MM.1S (cell line): ENCODE results near the gene OLFML2A.

Source experiments
- DNase-seq: peaks from one replicate; pipeline ENCODE4 v3.0.0-alpha.2; 2015
- H2AFZ ChIP-seq: fragments of 300-600 bp; sonication (generic); 2 replicates; pipeline ENCODE4 v1.6.0; 2016; ENCODE audit warnings: antibody characterized with exemption, low read length
- H3F3A ChIP-seq: fragments of 300-600 bp; sonication (generic); 2 replicates; pipeline ENCODE4 v1.6.1; 2016; ENCODE audit warnings: mild to moderate bottlenecking, antibody characterized with exemption, low read length, moderate library complexity, mixed read lengths; ENCODE audit not compliant: insufficient read depth
- H3K27ac ChIP-seq: fragments of 300-600 bp; sonication (generic); 2 replicates; pipeline ENCODE4 v1.5.1; 2016; ENCODE audit warnings: mild to moderate bottlenecking, low read length
- H3K27me3 ChIP-seq: fragments of 300-600 bp; sonication (generic); replicated peaks from 2 replicates; pipeline ENCODE4 v1.6.0; 2016; ENCODE audit warnings: low read length; ENCODE audit not compliant: insufficient read depth
- H3K36me3 ChIP-seq: fragments of 300-600 bp; sonication (generic); replicated peaks from 2 replicates; pipeline ENCODE4 v1.6.1; 2016; ENCODE audit warnings: mild to moderate bottlenecking, low read length, mixed read lengths; ENCODE audit not compliant: insufficient read depth
- H3K4me1 ChIP-seq: fragments of 300-600 bp; sonication (generic); 2 replicates; pipeline ENCODE4 v1.6.1; 2016; ENCODE audit warnings: low read length, mixed read lengths
- H3K4me2 ChIP-seq: fragments of 300-600 bp; sonication (generic); 2 replicates; pipeline ENCODE4 v1.6.0; 2016; ENCODE audit warnings: low read depth, low read length
- H3K4me3 ChIP-seq: fragments of 300-600 bp; sonication (generic); 2 replicates; pipeline ENCODE4 v1.5.1; 2016; ENCODE audit warnings: low read length, mixed read lengths
- H3K79me2 ChIP-seq: fragments of 300-600 bp; sonication (generic); 2 replicates; pipeline ENCODE4 v1.6.1; 2016; ENCODE audit warnings: mixed run types, low read length, mixed read lengths
- H3K9ac ChIP-seq: fragments of 300-600 bp; sonication (generic); 2 replicates; pipeline ENCODE4 v1.6.1; 2016; ENCODE audit warnings: low read length, mixed read lengths
- H3K9me2 ChIP-seq: fragments of 300-600 bp; sonication (generic); replicated peaks from 2 replicates; pipeline ENCODE4 v1.6.1; 2016; ENCODE audit warnings: mild to moderate bottlenecking, low read length, mixed read lengths; ENCODE audit not compliant: insufficient read depth
- H3K9me3 ChIP-seq: fragments of 300-600 bp; sonication (generic); replicated peaks from 2 replicates; pipeline ENCODE4 v1.6.1; 2016; ENCODE audit warnings: mild to moderate bottlenecking, low read length, mixed read lengths; ENCODE audit not compliant: insufficient read depth
- H4K20me1 ChIP-seq: fragments of 300-600 bp; sonication (generic); 2 replicates; pipeline ENCODE4 v1.6.1; 2016; ENCODE audit warnings: mild to moderate bottlenecking, low read length, moderate library complexity, mixed read lengths; ENCODE audit not compliant: insufficient read depth
- CTCF ChIP-seq: fragments of 300-600 bp; sonication (generic); IDR thresholded peaks from 2 replicates; pipeline ENCODE4 v1.5.1; 2016; ENCODE audit warnings: antibody characterized with exemption, low read length, mixed read lengths
- EZH2 ChIP-seq: fragments of 300-600 bp; sonication (generic); optimal IDR thresholded peaks from 2 replicates; pipeline ENCODE3; 2017; ENCODE audit warnings: low read depth, mild to moderate bottlenecking, antibody characterized with exemption, low read length, mixed read lengths
- EZH2phosphoT487 ChIP-seq: fragments of 300-600 bp; sonication (generic); IDR thresholded peaks from 2 replicates; pipeline ENCODE4 v1.6.1; 2018; ENCODE audit warnings: antibody characterized with exemption, low read length

The OLFML2A gene

GRCh38 chr9:124846969-124847368, 70.0 kb downstream of the OLFML2A start:
- Histone ChIP-seq H3F3A (no peaks in the 10 kb centered on the region; the same call in 1 of the 2 replicates), H3K9ac (no peak overlapping the region), H3K9me3 (no peaks in the 10 kb centered on the region), H3K27ac (no peak overlapping the region), H4K20me1 (no peaks in the 10 kb centered on the region), H3K4me2 (no peak overlapping the region), H3K79me2 (no peaks in the 10 kb centered on the region), H3K9me2 (no peaks in the 10 kb centered on the region), H2AFZ (no peak overlapping the region), H3K36me3 (no peaks in the 10 kb centered on the region), H3K4me3 (no peak overlapping the region), H3K27me3 (no peaks in the 10 kb centered on the region), H3K4me1 (no peaks in the 10 kb centered on the region)
- TF ChIP-seq CTCF (no peak), EZH2 (no peak), EZH2phosphoT487 (no peak)
- DNase-seq: no peak

- Histone ChIP-seq H3K9me2 (no peaks in the 10 kb centered on the region), H3K4me1 (0 out of 2 replicates have a peak, but pooled peaks cover 8% of the 10 kb centered on the region), H4K20me1 (no peaks in the 10 kb centered on the region), H3F3A (peaks cover 10% of the 10 kb centered on the region), H3K4me3 (no peak overlapping the region), H2AFZ (no peak overlapping the region), H3K27ac (no peak overlapping the region), H3K9ac (no peak overlapping the region), H3K79me2 (no peaks in the 10 kb centered on the region), H3K27me3 (no peaks in the 10 kb centered on the region), H3K36me3 (no peaks in the 10 kb centered on the region), H3K9me3 (no peaks in the 10 kb centered on the region), H3K4me2 (no peak overlapping the region)
- DNase-seq: no peak
- TF ChIP-seq EZH2phosphoT487 (no peak), CTCF (no peak), EZH2 (no peak)
These were observed 72.9 kb downstream of the OLFML2A start for GRCh38 chr9:124849801-124850200.

- Histone ChIP-seq H3K4me2 (peak overlapping the region; percentile 100), H4K20me1 (peaks cover 6% of the 10 kb centered on the region; the same call in 1 of the 2 replicates), H3K9ac (peak overlapping the region; percentile 62; the same call in 1 of the 2 replicates), H3K4me1 (0 out of 2 replicates have a peak, but pooled peaks cover 8% of the 10 kb centered on the region), H3K27ac (no peak overlapping the region), H3K36me3 (no peaks in the 10 kb centered on the region), H3K9me2 (no peaks in the 10 kb centered on the region), H3K79me2 (no peaks in the 10 kb centered on the region), H3K4me3 (peak overlapping the region; percentile 72), H3K27me3 (no peaks in the 10 kb centered on the region), H2AFZ (peak overlapping the region; percentile 99), H3F3A (peaks cover 33% of the 10 kb centered on the region), H3K9me3 (no peaks in the 10 kb centered on the region)
- DNase-seq: no peak
- TF ChIP-seq CTCF (no peak), EZH2 (no peak), EZH2phosphoT487 (no peak)
These were observed 75.3 kb downstream of the OLFML2A start for GRCh38 chr9:124852121-124852828.
